Fibroblast of mammary gland (primary cell): Measurements from ENCODE around the gene ABCB6.

Experiments
- DNase-seq: peaks from one replicate; pipeline ENCODE4 v3.0.0-alpha.2; 2010; ENCODE audit warnings: low read depth
- H3K4me3 ChIP-seq: 2 replicates; pipeline ENCODE4 v1.5.1; 2011; ENCODE audit warnings: low read depth, mild to moderate bottlenecking, low read length, moderate library complexity; ENCODE audit not compliant: control insufficient read depth
- CTCF ChIP-seq: conservative IDR thresholded peaks from 2 replicates; pipeline ENCODE4 v1.5.1; 2011; ENCODE audit warnings: low read depth, low read length, inconsistent platforms; ENCODE audit not compliant: control insufficient read depth, insufficient read depth

Gene ABCB6

GRCh38 chr2:219250049-219250781, 31.5 kb upstream of the ABCB6 start:
- H3K4me3 ChIP-seq = no peak overlapping the region
- TF ChIP-seq CTCF = no peak
- DNase-seq = no peak

- DNase-seq = peak; percentile 83
- no peak for TF ChIP-seq CTCF
- H3K4me3 ChIP-seq = no peak overlapping the region
Measured at GRCh38 chr2:219249203-219249980, 30.6 kb upstream of the ABCB6 start.

GRCh38 chr2:219248845-219249202, 30.1 kb upstream of the ABCB6 start:
- no peak for TF ChIP-seq CTCF
- no peak for DNase-seq
- H3K4me3 ChIP-seq = no peak overlapping the region

GRCh38 chr2:219247678-219248642, 29.2 kb upstream of the ABCB6 start:
- DNase-seq = no peak
- TF ChIP-seq CTCF = no peak
- no peak overlapping the region for H3K4me3 ChIP-seq

GRCh38 chr2:219246559-219246958, 27.8 kb upstream of the ABCB6 start:
- H3K4me3 ChIP-seq = peak overlapping the region; percentile 91

GRCh38 chr2:219245899-219246230, 27.1 kb upstream of the ABCB6 start:
- TF ChIP-seq CTCF = no peak
- DNase-seq = no peak
- H3K4me3 ChIP-seq = peak overlapping the region; percentile 91

More at GRCh38 chr2:219246559-219246958, 27.8 kb upstream of the ABCB6 start:
- DNase-seq = no peak
- no peak for TF ChIP-seq CTCF
